Ascending aorta (tissue), 2 donors: ENCODE data around the gene ASB18. TPM values are rescaled to one million over a fixed set of nuclear protein-coding genes. Genes with fewer than 3 reads are reported as not detected.

ENCODE experiments used
- DNase-seq, 2 donors: peaks; one replicate each; pipeline ENCODE4 v3.0.0-alpha.2; 2019; ENCODE audit warnings: low spot score in 2 of 2
- H3K27ac ChIP-seq, 2 donors: fragments of 200-600 bp; sonication (generic); one replicate each; pipeline ENCODE4 v1.5.1; 2016 to 2017; ENCODE audit warnings: mild to moderate bottlenecking in 1 of 2
- H3K27me3 ChIP-seq: fragments of 200-600 bp; sonication (generic); one replicate; pipeline ENCODE4 v1.5.1; 2017
- H3K36me3 ChIP-seq, 2 donors: fragments of 200-600 bp; sonication (generic); one replicate each; pipeline ENCODE4 v1.5.1; 2016
- H3K4me1 ChIP-seq, 2 donors: fragments of 200-600 bp; sonication (generic); one replicate each; pipeline ENCODE4 v1.5.1; 2016 to 2017; ENCODE audit warnings: mild to moderate bottlenecking in 1 of 2
- H3K4me3 ChIP-seq, 2 donors: fragments of 200-600 bp; sonication (generic); one replicate each; pipeline ENCODE4 v1.5.1; 2016 to 2017; ENCODE audit warnings: mild to moderate bottlenecking in 1 of 2
- H3K9me3 ChIP-seq, 2 donors: fragments of 200-600 bp; sonication (generic); one replicate each; pipeline ENCODE4 v1.5.1; 2016
- CTCF ChIP-seq, 3 experiments: fragments of 200-600 bp in 2 of 3; fragments of 450-650 bp in 1 of 3; sonication (generic) in 2 of 3; IDR thresholded peaks; one replicate each; pipeline ENCODE4 v1.5.1; 2016 to 2019; ENCODE audit warnings: antibody characterized with exemption in 3 of 3, mild to moderate bottlenecking in 1 of 3, moderate library complexity in 1 of 3
- intact Hi-C: fragments of 100-400 bp; cut with DNase I; formaldehyde crosslinking; loops from one replicate; pipeline ENCODE4 v1.15.1; 2023
- total RNA-seq: library from RNA; depleted of rRNA; stranded (reverse); fragments of >200 nt; gene quantifications from one replicate; pipeline ENCODE4 v1.1.0, GENCODE V29; 2016

Gene ASB18
- not detected for total RNA-seq

- H3K4me3 ChIP-seq = no peak within 1 kb of the TSS
- no peak for TF ChIP-seq CTCF (IDR thresholded peaks at IDR 0.05)
- H3K9me3 ChIP-seq = no peaks in the 10 kb centered on the region
- H3K4me1 ChIP-seq = no peaks in the 10 kb centered on the region
- intact Hi-C loops = no loop called here
- DNase-seq = no peak
- H3K27me3 ChIP-seq = no peaks in the 10 kb centered on the region
- no peak within 1 kb of the TSS for H3K27ac ChIP-seq
- H3K36me3 ChIP-seq = no peaks in the 10 kb centered on the region
These were observed at the start of gene ASB18 for GRCh38 chr2:236264256-236264655. Gene ASB18, minus strand, starts transcription at chr2:236264406. Its CDS starts 61 bp downstream, at chr2:236264345.

- H3K4me1 ChIP-seq = no peaks in the 10 kb centered on the region
- no peak overlapping the region for H3K27ac ChIP-seq
- intact Hi-C loops = no loop called here
- DNase-seq = no peak
- no peaks in the 10 kb centered on the region for H3K27me3 ChIP-seq
- no peaks in the 10 kb centered on the region for H3K36me3 ChIP-seq
- H3K9me3 ChIP-seq = peaks cover 5 to 10% of the 10 kb centered on the region in 2 donors
- H3K4me3 ChIP-seq = no peak overlapping the region
- TF ChIP-seq CTCF (IDR thresholded peaks at IDR 0.05) = no peak
These were observed 47.1 kb upstream of the ASB18 start for GRCh38 chr2:236311286-236311685.

- Histone ChIP-seq H3K4me3 (no peak overlapping the region), H3K27me3 (no peaks in the 10 kb centered on the region), H3K4me1 (no peaks in the 10 kb centered on the region), H3K9me3 (peaks cover 5 to 10% of the 10 kb centered on the region in 2 donors), H3K27ac (no peak overlapping the region), H3K36me3 (no peaks in the 10 kb centered on the region)
- TF ChIP-seq CTCF (IDR thresholded peaks at IDR 0.05) = peak in 1 of 3 experiments; percentile 20
- DNase-seq = no peak
- intact Hi-C loops = no loop called here
These were observed 45.4 kb upstream of the ASB18 start for GRCh38 chr2:236309669-236310029.

GRCh38 chr2:236308855-236309668 lies 44.9 kb upstream of the ASB18 start:
- Histone ChIP-seq H3K4me3 (no peak overlapping the region), H3K27ac (no peak overlapping the region), H3K9me3 (peaks cover 2 to 7% of the 10 kb centered on the region in 2 donors), H3K36me3 (no peaks in the 10 kb centered on the region), H3K4me1 (no peaks in the 10 kb centered on the region), H3K27me3 (no peaks in the 10 kb centered on the region)
- no peak for DNase-seq
- no peak for TF ChIP-seq CTCF (IDR thresholded peaks at IDR 0.05)
- intact Hi-C loops = no loop called here

GRCh38 chr2:236307641-236308040 lies 43.4 kb upstream of the ASB18 start:
- peaks cover 0 to 3% of the 10 kb centered on the region in 2 donors for H3K9me3 ChIP-seq
- no peak for DNase-seq
- H3K36me3 ChIP-seq = no peaks in the 10 kb centered on the region
- no peak for TF ChIP-seq CTCF (IDR thresholded peaks at IDR 0.05)
- no peak overlapping the region for H3K27ac ChIP-seq
- H3K27me3 ChIP-seq = no peaks in the 10 kb centered on the region
- intact Hi-C loops = no loop called here
- no peaks in the 10 kb centered on the region for H3K4me1 ChIP-seq
- no peak overlapping the region for H3K4me3 ChIP-seq
